DLD1 (cell line): ENCODE results near the gene LDB1.

Experiments used
- in situ Hi-C: cut with HindIII; loops from 2 replicates; pipeline ENCODE4 v1.10.0; 2017; ENCODE audit warnings: low sequenced_read_pairs

Gene LDB1

DNA sequence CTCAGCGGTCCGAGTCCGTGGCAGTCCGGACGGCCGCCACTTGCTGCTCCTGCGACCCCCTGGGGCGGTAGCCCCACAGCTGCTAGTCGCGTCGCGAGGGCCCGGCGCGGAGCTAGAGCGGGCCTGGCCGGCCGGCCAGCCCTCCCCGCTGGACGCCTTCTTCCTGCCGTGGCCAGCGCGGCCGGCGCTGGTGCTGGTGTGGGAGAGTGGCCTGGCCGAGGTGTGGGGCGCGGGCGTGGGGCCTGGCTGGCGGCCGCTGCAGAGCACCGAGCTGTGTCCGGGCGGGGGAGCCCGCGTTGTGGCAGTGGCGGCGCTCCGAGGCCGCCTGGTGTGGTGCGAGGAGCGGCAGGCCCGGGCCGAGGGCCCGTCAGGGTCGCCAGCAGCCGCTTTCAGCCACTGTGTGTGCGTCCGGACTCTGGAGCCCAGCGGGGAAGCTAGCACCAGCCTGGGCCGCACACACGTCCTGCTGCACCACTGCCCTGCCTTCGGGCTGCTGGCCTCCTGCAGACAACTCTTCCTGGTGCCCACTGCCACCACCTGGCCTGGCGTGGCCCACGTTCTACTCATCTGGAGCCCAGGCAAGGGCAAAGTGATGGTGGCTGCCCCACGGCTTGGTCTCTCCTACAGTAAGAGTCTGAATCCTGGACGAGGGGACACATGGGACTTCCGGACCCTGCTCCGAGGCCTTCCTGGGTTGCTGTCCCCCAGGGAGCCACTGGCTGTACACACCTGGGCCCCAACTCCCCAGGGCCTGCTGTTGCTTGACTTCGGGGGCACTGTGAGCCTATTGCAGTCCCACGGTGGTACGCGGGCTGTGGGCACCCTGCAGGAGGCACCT, 54.4 kb downstream of the LDB1 start:
- in situ Hi-C loops, result no loop called here

DNA sequence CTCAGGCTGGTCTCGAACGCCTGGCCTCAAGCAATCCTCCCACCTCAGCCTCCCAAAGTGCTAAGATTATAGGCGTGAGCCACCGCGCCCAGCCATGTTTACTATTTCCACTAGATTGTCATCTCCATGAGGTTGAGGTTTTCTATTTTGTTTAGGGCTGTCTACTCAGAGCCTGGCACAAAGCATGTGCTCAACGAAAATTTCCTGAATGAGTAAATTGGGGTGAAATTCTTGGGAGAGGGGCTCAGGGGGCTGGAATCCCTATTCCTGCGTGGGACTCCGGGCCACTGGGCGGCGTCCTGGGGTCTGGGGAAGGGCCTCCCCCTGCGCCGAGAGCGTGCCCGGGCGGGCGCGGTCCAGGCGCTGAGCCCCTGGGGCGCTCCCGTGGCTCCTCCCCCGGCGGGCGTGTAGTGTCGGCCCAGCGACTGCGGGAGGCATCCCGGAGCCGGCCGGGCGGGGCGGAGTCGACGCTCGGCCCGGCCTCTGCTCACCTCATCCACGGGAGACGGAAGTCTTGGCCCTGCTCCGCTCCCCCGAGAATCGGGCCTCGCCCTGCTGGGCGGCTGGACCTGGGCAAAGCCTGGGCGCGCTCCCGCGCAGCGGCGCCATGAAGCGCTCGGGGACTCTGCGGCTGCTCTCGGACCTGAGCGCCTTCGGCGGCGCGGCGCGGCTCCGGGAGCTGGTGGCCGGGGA, 55.2 kb downstream of the LDB1 start, which contains the start of gene HPS6:
TSS of gene HPS6 (plus strand) at position 482 of the 693 bp plus-strand sequence. CDS start at position 608, 126 bp downstream.
- in situ Hi-C loops, result no loop called here

DNA sequence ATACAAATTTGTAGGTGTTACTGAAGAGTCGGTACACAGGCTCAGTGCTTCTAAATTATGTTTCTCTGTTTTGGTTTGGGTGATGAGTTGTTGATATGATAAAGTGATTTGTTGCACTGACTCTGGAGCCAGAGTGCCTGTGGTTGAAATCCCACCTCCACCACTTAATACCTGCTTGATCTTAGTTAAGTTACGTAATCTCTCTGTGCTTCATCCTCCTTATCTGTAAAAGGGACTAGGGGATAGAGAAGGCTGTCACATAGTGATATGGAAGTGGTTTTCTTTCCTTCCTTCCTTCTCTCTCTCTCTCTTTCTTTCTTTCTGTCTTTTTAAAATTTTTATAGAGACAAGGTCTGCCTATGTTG, 55.7 kb downstream of the LDB1 start:
- in situ Hi-C loops, result no loop called here

DNA sequence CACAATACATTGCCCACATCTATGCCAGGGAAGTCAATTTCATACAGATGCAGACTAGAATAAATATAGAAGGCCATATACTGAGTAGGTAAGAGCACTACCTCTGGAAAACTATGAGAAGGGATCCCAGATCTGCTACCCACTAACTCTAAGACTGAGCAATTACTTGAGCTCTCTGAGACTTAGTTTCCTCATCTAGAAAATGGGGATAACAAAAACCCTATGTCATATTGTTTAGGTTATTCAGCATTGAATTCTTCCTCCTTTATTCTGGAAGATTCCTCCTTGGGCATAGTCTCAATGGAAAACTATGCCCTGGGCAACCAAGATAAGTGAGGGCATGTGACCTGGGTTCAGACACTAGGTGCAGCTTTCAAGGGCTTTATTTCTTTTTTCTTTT, 60.2 kb downstream of the LDB1 start:
- in situ Hi-C loops, result no loop called here
